WTC11 (cell line): ENCODE data around the gene CISH. TPM values are rescaled to one million over a fixed set of nuclear protein-coding genes. Genes with fewer than 3 reads are reported as not detected.

ENCODE experiments used
- ATAC-seq: fragments of 200-7000 bp; cut with Tn5 transposase; 2 replicates; pipeline ENCODE4 v1.10.0; 2021; ENCODE audit warnings: mild to moderate bottlenecking, moderate library complexity
- CTCF ChIA-PET: fragments of 300-600 bp; sonication (Branson Sonifier 250); formaldehyde crosslinking; loops from one replicate; lab custom pipeline; 2021; ENCODE audit warnings: antibody characterized with exemption; lab: Charles Lee
- POLR2A ChIA-PET: fragments of 350-600 bp; sonication (Branson Sonifier 250); formaldehyde crosslinking; loops from one replicate; lab custom pipeline; 2021; ENCODE audit warnings: antibody characterized with exemption; lab: Charles Lee
- DNase-seq: peaks from one replicate; pipeline ENCODE4 v3.0.0; 2021; ENCODE audit warnings: low spot score
- H3K27ac Mint-ChIP-seq: 2 replicates; pipeline ENCODE4 v1.8.0; 2021; ENCODE audit warnings: mixed read lengths
- H3K27me3 Mint-ChIP-seq: 2 replicates; pipeline ENCODE4 v1.8.0; 2021; ENCODE audit warnings: low read depth, mild to moderate bottlenecking, moderate library complexity, mixed read lengths
- H3K36me3 Mint-ChIP-seq: 2 replicates; pipeline ENCODE4 v1.8.0; 2021; ENCODE audit warnings: mixed read lengths
- H3K4me1 Mint-ChIP-seq: 2 replicates; pipeline ENCODE4 v1.8.0; 2022; ENCODE audit warnings: mixed read lengths
- H3K4me3 Mint-ChIP-seq: 2 replicates; pipeline ENCODE4 v1.8.0; 2021; ENCODE audit warnings: mild to moderate bottlenecking, moderate library complexity, mixed read lengths
- H3K9me3 Mint-ChIP-seq: 2 replicates; pipeline ENCODE4 v1.8.0; 2021; ENCODE audit warnings: mixed read lengths
- AFF4 ChIP-seq: sonication (generic); formaldehyde crosslinking; IDR thresholded peaks from 2 replicates; pipeline ENCODE4 v1.8.1; 2023; ENCODE audit warnings: mild to moderate bottlenecking, missing genetic modification reagents, borderline replicate concordance
- E2F5 ChIP-seq: sonication (generic); formaldehyde crosslinking; IDR thresholded peaks from 2 replicates; pipeline ENCODE4 v1.8.1; 2022; ENCODE audit warnings: mild to moderate bottlenecking, moderate library complexity, missing genetic modification reagents
- ERG ChIP-seq: fragments of 250-450 bp; sonication (Bioruptor Pico); IDR thresholded peaks from 2 replicates; pipeline ENCODE4 v1.8.0; 2021; ENCODE audit warnings: mild to moderate bottlenecking
- FOXP1 ChIP-seq: sonication (generic); formaldehyde crosslinking; IDR thresholded peaks from 2 replicates; pipeline ENCODE4 v1.8.0; 2022; ENCODE audit warnings: missing genetic modification reagents, mild to moderate bottlenecking, moderate library complexity, borderline replicate concordance
- GRHL2 ChIP-seq: fragments of 250-450 bp; sonication (Bioruptor Pico); IDR thresholded peaks from 2 replicates; pipeline ENCODE4 v1.8.0; 2022; ENCODE audit warnings: mild to moderate bottlenecking, moderate library complexity; ENCODE audit not compliant: insufficient replicate concordance, severe bottlenecking
- IRF1 ChIP-seq: sonication (generic); formaldehyde crosslinking; IDR thresholded peaks from 2 replicates; pipeline ENCODE4 v1.8.0; 2023; ENCODE audit warnings: missing genetic modification reagents
- KAT7 ChIP-seq: sonication (generic); formaldehyde crosslinking; IDR thresholded peaks from 2 replicates; pipeline ENCODE4 v1.8.1; 2023; ENCODE audit warnings: missing genetic modification reagents, mild to moderate bottlenecking, borderline replicate concordance
- MAX ChIP-seq: sonication (generic); formaldehyde crosslinking; IDR thresholded peaks from 2 replicates; pipeline ENCODE4 v1.8.0; 2022; ENCODE audit warnings: mild to moderate bottlenecking, missing genetic modification reagents
- NFATC4 ChIP-seq: fragments of 250-450 bp; sonication (Bioruptor Pico); IDR thresholded peaks from 2 replicates; pipeline ENCODE4 v1.9.0; 2021; ENCODE audit warnings: mild to moderate bottlenecking
- NR3C1 ChIP-seq: sonication (generic); formaldehyde crosslinking; conservative IDR thresholded peaks from 2 replicates; pipeline ENCODE4 v1.8.1; 2023; ENCODE audit warnings: low read depth, mild to moderate bottlenecking, missing genetic modification reagents
- PRRX2 ChIP-seq: fragments of 250-450 bp; sonication (Bioruptor Pico); IDR thresholded peaks from 2 replicates; pipeline ENCODE4 v1.8.0; 2021; ENCODE audit warnings: mild to moderate bottlenecking
- RORB ChIP-seq: fragments of 250-450 bp; sonication (Bioruptor Pico); IDR thresholded peaks from 2 replicates; pipeline ENCODE4 v1.9.0; 2021; ENCODE audit warnings: mild to moderate bottlenecking
- SMAD4 ChIP-seq: sonication (generic); formaldehyde crosslinking; IDR thresholded peaks from 2 replicates; pipeline ENCODE4 v1.8.0; 2022; ENCODE audit warnings: mild to moderate bottlenecking, missing genetic modification reagents
- SOX15 ChIP-seq: fragments of 250-450 bp; sonication (Bioruptor Pico); IDR thresholded peaks from 2 replicates; pipeline ENCODE4 v1.9.0; 2021; ENCODE audit warnings: mild to moderate bottlenecking
- STAT6 ChIP-seq: sonication (generic); formaldehyde crosslinking; conservative IDR thresholded peaks from 2 replicates; pipeline ENCODE4 v1.8.1; 2023; ENCODE audit warnings: mild to moderate bottlenecking, low read depth, missing genetic modification reagents, moderate library complexity
- ZNF138 ChIP-seq: sonication (generic); formaldehyde crosslinking; conservative IDR thresholded peaks from 2 replicates; pipeline ENCODE4 v1.8.1; 2022; ENCODE audit warnings: mild to moderate bottlenecking, moderate library complexity, missing genetic modification reagents
- ZNF232 ChIP-seq: sonication (generic); formaldehyde crosslinking; IDR thresholded peaks from 2 replicates; pipeline ENCODE4 v1.8.0; 2022; ENCODE audit warnings: mild to moderate bottlenecking, missing genetic modification reagents
- ZNF317 ChIP-seq: sonication (generic); formaldehyde crosslinking; IDR thresholded peaks from 2 replicates; pipeline ENCODE4 v1.8.1; 2023; ENCODE audit warnings: low read depth, mild to moderate bottlenecking, moderate library complexity, missing genetic modification reagents, borderline replicate concordance
- total RNA-seq: library from RNA; stranded (reverse); gene quantifications from 3 replicates; pipeline ENCODE4 v1.2.3, GENCODE V29; 2021
- TF ChIP-seq, protein P1 (sequence below): sonication (generic); formaldehyde crosslinking; IDR thresholded peaks from 2 replicates; pipeline ENCODE4 v1.8.1; 2023; ENCODE audit warnings: mild to moderate bottlenecking, missing genetic modification reagents
- TF ChIP-seq, protein P2 (sequence below): sonication (generic); formaldehyde crosslinking; IDR thresholded peaks from 2 replicates; pipeline ENCODE4 v1.8.1; 2022; ENCODE audit warnings: low read depth, mild to moderate bottlenecking, moderate library complexity, missing genetic modification reagents, borderline replicate concordance

Gene CISH
- total RNA-seq, 1 experiment from 2014 or later = 2.4 TPM

- TF ChIP-seq STAT6 (CRISPR knock-in tag) = no peak
- TF ChIP-seq PRRX2 (CRISPR knock-in tag) = no peak
- no peak for TF ChIP-seq MAX (CRISPR knock-in tag)
- no peak for TF ChIP-seq FOXP1 (CRISPR knock-in tag)
- TF ChIP-seq E2F5 = no peak
- no peak for TF ChIP-seq IRF1 (CRISPR knock-in tag)
- no peak for TF ChIP-seq RORB (CRISPR knock-in tag)
- no peak for TF ChIP-seq ZNF232 (CRISPR knock-in tag)
- no peak for TF ChIP-seq ERG (CRISPR knock-in tag)
- no peak for TF ChIP-seq NR3C1
- no peak for TF ChIP-seq SMAD4
- TF ChIP-seq KAT7 (CRISPR knock-in tag) = no peak
- no peak for TF ChIP-seq ZNF317 (CRISPR knock-in tag)
Measured at GRCh38 chr3:50617911-50618481, 6.4 kb upstream of the CISH start (continued).

DNA sequence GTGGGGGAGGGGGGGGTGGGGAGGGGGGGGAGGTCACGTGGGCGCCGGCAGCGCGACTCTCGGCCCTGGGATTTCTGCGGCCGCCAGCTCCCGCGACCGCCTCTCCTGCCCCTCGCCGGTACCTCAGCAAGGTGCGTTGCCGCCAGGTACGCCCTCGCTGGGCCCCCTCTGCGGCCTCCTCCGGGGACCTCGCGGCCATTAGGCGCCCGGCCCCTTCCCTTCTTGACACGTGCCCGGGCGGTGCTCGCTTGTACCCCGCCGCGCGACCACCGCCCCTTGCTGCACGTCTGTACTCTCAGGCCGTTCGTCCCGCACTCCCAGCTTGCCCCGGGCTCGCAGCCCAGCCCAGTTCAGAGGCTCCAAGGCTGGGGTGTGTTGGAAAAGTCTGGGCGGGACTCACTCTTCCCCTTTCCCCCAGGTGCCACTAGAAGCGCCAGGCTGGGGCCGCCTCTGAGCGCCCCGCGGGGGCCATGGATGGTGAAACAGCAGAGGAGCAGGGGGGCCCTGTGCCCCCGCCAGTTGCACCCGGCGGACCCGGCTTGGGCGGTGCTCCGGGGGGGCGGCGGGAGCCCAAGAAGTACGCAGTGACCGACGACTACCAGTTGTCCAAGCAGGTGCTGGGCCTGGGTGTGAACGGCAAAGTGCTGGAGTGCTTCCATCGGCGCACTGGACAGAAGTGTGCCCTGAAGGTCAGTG lies 5.7 kb upstream of the CISH start, which contains the start of gene MAPKAPK3:
TSS of gene MAPKAPK3 (plus strand) at position 56 of the 696 bp plus-strand sequence. CDS start at position 471, 415 bp downstream.
- DNase-seq (no peak), ATAC-seq (peak; percentile 23)
- H3K27ac Mint-ChIP-seq = peak within 1 kb of the TSS; percentile 34; the same call in 1 of the 2 replicates
- peaks cover 27% of the 10 kb centered on the region for H3K27me3 Mint-ChIP-seq
- ChIA-PET POLR2A (interaction anchor here (0.9 to 1.1 kb wide), 2 partner anchors 31 to 772 kb away, joined by 3 to 5 read pairs; no protein-coding TSS in a partner anchor), CTCF (interaction anchor here (0.6 to 10.1 kb wide), 37 partner anchors 10 to 882 kb away, joined by 3 to 202 read pairs (median 7); partner anchors contain the start of genes C3orf18, DCAF1, DOCK3 and HEMK1)
- H3K9me3 Mint-ChIP-seq = no peaks in the 10 kb centered on the region
- H3K4me1 Mint-ChIP-seq = peaks cover 25% of the 10 kb centered on the region
- peak within 1 kb of the TSS; percentile 82 for H3K4me3 Mint-ChIP-seq
- H3K36me3 Mint-ChIP-seq = no peaks in the 10 kb centered on the region
- TF ChIP-seq AFF4 = no peak
- TF ChIP-seq, protein P1, sequence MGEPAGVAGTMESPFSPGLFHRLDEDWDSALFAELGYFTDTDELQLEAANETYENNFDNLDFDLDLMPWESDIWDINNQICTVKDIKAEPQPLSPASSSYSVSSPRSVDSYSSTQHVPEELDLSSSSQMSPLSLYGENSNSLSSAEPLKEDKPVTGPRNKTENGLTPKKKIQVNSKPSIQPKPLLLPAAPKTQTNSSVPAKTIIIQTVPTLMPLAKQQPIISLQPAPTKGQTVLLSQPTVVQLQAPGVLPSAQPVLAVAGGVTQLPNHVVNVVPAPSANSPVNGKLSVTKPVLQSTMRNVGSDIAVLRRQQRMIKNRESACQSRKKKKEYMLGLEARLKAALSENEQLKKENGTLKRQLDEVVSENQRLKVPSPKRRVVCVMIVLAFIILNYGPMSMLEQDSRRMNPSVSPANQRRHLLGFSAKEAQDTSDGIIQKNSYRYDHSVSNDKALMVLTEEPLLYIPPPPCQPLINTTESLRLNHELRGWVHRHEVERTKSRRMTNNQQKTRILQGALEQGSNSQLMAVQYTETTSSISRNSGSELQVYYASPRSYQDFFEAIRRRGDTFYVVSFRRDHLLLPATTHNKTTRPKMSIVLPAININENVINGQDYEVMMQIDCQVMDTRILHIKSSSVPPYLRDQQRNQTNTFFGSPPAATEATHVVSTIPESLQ (CRISPR knock-in tag) = no peak
- TF ChIP-seq SOX15 (CRISPR knock-in tag) = no peak
- TF ChIP-seq NFATC4 = no peak
- no peak for TF ChIP-seq PRRX2 (CRISPR knock-in tag)
- TF ChIP-seq GRHL2 (CRISPR knock-in tag) = no peak
- no peak for TF ChIP-seq KAT7 (CRISPR knock-in tag)
- TF ChIP-seq, protein P2, sequence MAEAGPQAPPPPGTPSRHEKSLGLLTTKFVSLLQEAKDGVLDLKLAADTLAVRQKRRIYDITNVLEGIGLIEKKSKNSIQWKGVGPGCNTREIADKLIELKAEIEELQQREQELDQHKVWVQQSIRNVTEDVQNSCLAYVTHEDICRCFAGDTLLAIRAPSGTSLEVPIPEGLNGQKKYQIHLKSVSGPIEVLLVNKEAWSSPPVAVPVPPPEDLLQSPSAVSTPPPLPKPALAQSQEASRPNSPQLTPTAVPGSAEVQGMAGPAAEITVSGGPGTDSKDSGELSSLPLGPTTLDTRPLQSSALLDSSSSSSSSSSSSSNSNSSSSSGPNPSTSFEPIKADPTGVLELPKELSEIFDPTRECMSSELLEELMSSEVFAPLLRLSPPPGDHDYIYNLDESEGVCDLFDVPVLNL = no peak
- no peak for TF ChIP-seq ZNF138 (CRISPR knock-in tag)
